Measurements from ENCODE around the gene MYL4. TPM values are rescaled to one million over a fixed set of nuclear protein-coding genes. Genes with fewer than 3 reads are reported as not detected.

The MYL4 gene
- total and polyA plus RNA-seq, 2 of the 8 experiments (the other 6 are each of a cell fraction or from before 2014, with no cell fraction given): 0.12 TPM; not detected in 1

- TF ChIP-seq CHD7 (IDR thresholded peaks at IDR 0.05; ENCODE audit: insufficient replicate concordance, low read length) (no peak), KDM4A (IDR thresholded peaks at IDR 0.05; ENCODE audit: low read depth, low read length, severe bottlenecking) (no peak), ZNF274 (IDR thresholded peaks at IDR 0.05; ENCODE audit: borderline replicate concordance, extremely low read depth, low read length) (no peak), RFX5 (IDR thresholded peaks at IDR 0.05; ENCODE audit: borderline replicate concordance, low read depth, low read length) (no peak), YY1 (IDR thresholded peaks at IDR 0.05; ENCODE audit: low read depth, low read length) (no peak), JUND (IDR thresholded peaks at IDR 0.05; ENCODE audit: low read length) (no peak)
Observed at GRCh38 chr17:47232465-47232864, 23.3 kb downstream of the MYL4 start (continued).
